Fibroblast of the aortic adventitia (primary cell): Measurements from ENCODE around the gene CSNK1A1. TPM values are rescaled to one million over a fixed set of nuclear protein-coding genes. Genes with fewer than 3 reads are reported as not detected.

Experiments used
- DNase-seq: peaks from one replicate; pipeline ENCODE4 v3.0.0-alpha.2; 2010; ENCODE audit warnings: low read depth
- H3K4me3 ChIP-seq: 2 replicates; pipeline ENCODE4 v1.5.1; 2011; ENCODE audit warnings: low read depth, mild to moderate bottlenecking, control low read depth, low read length, moderate library complexity
- total RNA-seq: library from RNA; depleted of rRNA; stranded (reverse); fragments of >200 nt; gene quantifications from 2 replicates; pipeline ENCODE4 v1.2.3, GENCODE V29; 2012; ENCODE audit warnings: low replicate concordance
- TF ChIP-seq, protein P1 (sequence below): IDR thresholded peaks from 2 replicates; pipeline ENCODE4 v1.5.1; 2011; ENCODE audit warnings: mild to moderate bottlenecking, low read length, control low read depth, inconsistent platforms; ENCODE audit not compliant: insufficient read depth

The CSNK1A1 gene
- total RNA-seq, 1 donor, result 394 TPM

DNA sequence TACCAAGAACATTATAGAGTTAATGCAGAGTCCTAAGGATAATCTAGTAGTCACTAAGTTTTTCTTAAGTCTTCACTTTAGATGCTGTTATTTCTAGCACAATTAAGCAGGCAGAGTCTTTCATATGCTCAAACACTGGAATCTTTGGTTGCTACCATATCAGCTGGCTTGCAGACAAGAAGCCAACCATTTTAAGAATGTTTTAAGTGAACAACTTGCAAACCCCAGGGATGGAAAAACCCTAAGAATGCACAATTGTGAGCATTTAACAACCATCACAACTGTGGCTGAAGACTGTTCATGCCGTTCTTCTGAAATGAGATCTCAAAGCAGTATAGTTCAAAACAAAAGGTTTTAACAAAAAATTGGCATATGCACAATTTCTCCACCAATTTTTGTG, 55.1 kb downstream of the CSNK1A1 start:
- H3K4me3 ChIP-seq, result no peak overlapping the region
- no peak for DNase-seq
- TF ChIP-seq, protein P1, sequence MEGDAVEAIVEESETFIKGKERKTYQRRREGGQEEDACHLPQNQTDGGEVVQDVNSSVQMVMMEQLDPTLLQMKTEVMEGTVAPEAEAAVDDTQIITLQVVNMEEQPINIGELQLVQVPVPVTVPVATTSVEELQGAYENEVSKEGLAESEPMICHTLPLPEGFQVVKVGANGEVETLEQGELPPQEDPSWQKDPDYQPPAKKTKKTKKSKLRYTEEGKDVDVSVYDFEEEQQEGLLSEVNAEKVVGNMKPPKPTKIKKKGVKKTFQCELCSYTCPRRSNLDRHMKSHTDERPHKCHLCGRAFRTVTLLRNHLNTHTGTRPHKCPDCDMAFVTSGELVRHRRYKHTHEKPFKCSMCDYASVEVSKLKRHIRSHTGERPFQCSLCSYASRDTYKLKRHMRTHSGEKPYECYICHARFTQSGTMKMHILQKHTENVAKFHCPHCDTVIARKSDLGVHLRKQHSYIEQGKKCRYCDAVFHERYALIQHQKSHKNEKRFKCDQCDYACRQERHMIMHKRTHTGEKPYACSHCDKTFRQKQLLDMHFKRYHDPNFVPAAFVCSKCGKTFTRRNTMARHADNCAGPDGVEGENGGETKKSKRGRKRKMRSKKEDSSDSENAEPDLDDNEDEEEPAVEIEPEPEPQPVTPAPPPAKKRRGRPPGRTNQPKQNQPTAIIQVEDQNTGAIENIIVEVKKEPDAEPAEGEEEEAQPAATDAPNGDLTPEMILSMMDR, result no peak

DNA sequence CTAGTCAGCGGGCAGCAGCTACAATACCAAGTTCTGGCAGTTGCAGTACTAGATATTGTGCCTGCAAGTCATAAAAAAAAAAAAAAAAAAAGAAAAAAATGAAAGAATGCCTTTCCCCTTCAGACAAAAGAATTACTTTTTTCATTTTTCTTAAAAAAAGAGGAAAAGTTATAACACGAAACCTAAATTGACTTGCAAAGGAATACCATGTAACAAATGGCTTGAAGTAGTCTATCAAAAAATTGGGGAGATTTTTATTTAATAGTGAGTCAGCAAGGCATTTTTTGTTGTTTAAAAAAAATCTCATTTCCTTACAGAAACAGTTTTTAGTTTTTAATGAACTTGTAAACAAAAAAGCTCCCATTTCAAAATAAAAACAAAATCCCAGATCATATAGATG, 55.6 kb downstream of the CSNK1A1 start:
- no peak for DNase-seq
- no peak overlapping the region for H3K4me3 ChIP-seq
- TF ChIP-seq, protein P1, result no peak

DNA sequence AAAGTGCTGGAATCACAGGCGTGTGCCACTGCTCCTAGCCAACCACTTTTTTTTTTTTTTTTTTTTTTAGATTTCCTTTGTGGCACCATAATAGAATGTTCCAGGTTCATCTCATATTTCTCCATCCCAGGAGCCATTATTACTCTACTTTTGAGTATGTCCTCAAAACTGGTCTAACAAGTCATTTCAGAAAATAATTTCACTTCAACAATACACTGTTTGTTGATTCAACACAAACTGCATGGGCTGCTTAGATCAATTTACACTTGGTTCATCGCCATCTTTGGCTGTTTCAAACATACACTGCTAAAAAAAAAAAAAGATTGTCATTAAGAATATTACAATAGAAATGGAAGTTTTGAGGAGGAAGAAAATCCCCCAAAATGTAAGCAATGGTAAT, 57.9 kb downstream of the CSNK1A1 start:
- DNase-seq, result no peak
- TF ChIP-seq, protein P1, result no peak
- H3K4me3 ChIP-seq, result no peak overlapping the region

DNA sequence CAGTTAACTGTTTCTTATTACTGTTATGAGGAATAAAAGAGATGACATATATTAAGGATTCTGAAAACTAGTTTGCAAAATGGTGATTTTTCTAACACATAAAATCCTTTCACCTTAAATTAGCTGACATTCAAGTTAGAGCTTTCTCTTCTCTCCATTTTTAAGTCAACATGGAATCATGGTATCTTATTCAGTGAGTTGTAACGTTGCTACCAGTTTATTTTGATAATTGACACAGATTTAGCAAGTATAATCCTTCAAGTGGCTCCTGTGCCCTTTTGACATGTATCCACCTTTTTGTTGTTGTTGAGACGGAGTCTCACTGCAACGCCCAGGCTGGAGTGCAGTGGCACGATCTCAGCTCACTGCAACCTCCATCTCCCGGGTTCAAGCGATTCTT, 58.5 kb downstream of the CSNK1A1 start:
- no peak overlapping the region for H3K4me3 ChIP-seq
- DNase-seq, result no peak
- TF ChIP-seq, protein P1, result no peak

DNA sequence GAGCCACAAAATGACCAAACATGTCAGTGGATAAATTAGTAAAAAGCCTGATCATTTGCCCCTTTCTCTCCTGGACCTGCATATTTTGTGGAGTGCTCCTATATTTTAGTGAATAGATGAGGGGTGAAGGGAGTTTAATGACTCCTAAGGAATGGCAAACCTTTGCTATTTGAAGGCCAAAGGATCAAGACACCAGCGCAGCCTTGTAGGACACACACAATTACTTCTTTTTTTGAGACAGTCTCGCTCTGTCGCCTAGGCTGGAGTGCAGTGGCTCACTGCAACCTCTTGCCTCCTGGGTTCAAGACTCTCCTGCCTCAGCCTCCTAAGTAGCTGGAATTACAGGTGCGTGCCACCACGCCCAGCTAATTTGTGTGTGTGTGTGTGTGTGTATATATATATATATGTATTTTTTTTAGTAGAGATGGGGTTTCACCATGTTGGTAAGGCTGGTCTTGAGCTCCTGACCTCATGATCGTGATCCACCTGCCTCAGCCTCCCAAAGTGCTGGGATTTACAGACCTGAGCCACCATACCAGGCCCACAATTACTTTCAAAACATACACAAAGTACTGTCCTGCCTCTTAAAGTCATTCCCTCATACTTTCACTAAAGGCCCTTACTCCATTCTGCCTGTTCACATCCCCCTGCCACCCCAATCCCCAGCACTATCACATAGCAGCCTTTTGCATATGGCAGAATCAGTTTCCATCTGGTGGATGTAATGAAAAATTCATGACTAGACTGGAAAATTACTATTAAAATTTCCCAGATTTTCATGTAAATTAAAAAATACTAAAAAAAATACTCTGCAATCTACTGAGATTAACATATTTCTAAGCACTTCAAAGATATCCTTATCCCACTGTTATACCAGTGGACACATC, 60.4 kb downstream of the CSNK1A1 start:
- DNase-seq, result no peak
- no peak overlapping the region for H3K4me3 ChIP-seq
- TF ChIP-seq, protein P1, result no peak

DNA sequence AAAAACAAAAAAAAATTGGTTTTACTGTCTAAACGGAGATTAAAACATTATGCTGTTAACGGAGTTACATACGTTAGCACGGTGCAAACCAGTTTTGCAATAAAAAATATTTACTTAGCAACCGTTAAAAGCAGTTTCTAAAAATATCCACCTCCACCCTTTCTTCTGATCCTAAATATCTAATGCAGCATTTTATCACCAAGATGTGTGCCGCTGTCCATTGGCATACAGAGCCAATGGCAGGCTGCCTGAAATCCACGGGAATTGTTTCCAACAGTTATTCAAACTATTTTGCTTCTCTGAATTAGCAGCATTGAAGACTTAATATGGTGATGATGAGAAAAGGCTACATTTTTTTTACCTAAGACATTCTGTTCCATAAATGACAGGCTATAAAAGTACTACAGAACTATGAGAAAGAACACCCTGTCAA, 61.6 kb downstream of the CSNK1A1 start:
- no peak overlapping the region for H3K4me3 ChIP-seq
- TF ChIP-seq, protein P1, result no peak
- peak; percentile 86 for DNase-seq
